Kidney epithelial cell (primary cell): Measurements from ENCODE around the gene KRABD2.

Source experiments
- DNase-seq: peaks from one replicate; pipeline ENCODE4 v3.0.0-alpha.2; 2010; ENCODE audit warnings: low read depth
- H3K27me3 ChIP-seq: 2 replicates; pipeline ENCODE4 v1.6.0; 2011; ENCODE audit warnings: low read length; ENCODE audit not compliant: control insufficient read depth, insufficient read depth
- H3K36me3 ChIP-seq: 2 replicates; pipeline ENCODE4 v1.5.1; 2011; ENCODE audit warnings: low read length; ENCODE audit not compliant: control insufficient read depth, insufficient read depth
- H3K4me3 ChIP-seq: 2 replicates; pipeline ENCODE4 v1.5.1; 2011; ENCODE audit warnings: low read depth, mild to moderate bottlenecking, control low read depth, low read length
- CTCF ChIP-seq: IDR thresholded peaks from 2 replicates; pipeline ENCODE4 v1.5.1; 2011; ENCODE audit warnings: mild to moderate bottlenecking, moderate library complexity, low read length, control low read depth, inconsistent platforms; ENCODE audit not compliant: insufficient read depth, poor library complexity, severe bottlenecking

KRABD2 gene

GRCh38 chr17:8417806-8418205 lies 41.3 kb upstream of the KRABD2 start:
- H3K36me3 ChIP-seq = no peaks in the 10 kb centered on the region
- no peak for DNase-seq
- H3K27me3 ChIP-seq = peaks cover 10% of the 10 kb centered on the region
- H3K4me3 ChIP-seq = no peak overlapping the region
- TF ChIP-seq CTCF = no peak

GRCh38 chr17:8413938-8414337 lies 37.4 kb upstream of the KRABD2 start:
- no peak for TF ChIP-seq CTCF
- no peaks in the 10 kb centered on the region for H3K36me3 ChIP-seq
- no peak for DNase-seq
- H3K27me3 ChIP-seq = peaks cover 8% of the 10 kb centered on the region
- H3K4me3 ChIP-seq = no peak overlapping the region

GRCh38 chr17:8413328-8413727 lies 36.8 kb upstream of the KRABD2 start:
- Histone ChIP-seq H3K27me3 (peaks cover 8% of the 10 kb centered on the region), H3K36me3 (no peaks in the 10 kb centered on the region), H3K4me3 (no peak overlapping the region)
- TF ChIP-seq CTCF = no peak
- DNase-seq = no peak

- no peak for TF ChIP-seq CTCF
- Histone ChIP-seq H3K27me3 (peaks cover 4% of the 10 kb centered on the region), H3K4me3 (no peak overlapping the region), H3K36me3 (no peaks in the 10 kb centered on the region)
- DNase-seq = no peak
Measured at GRCh38 chr17:8412089-8412488, 35.6 kb upstream of the KRABD2 start.

- no peak for DNase-seq
- H3K36me3 ChIP-seq = no peaks in the 10 kb centered on the region
- no peak overlapping the region for H3K4me3 ChIP-seq
- no peak for TF ChIP-seq CTCF
- H3K27me3 ChIP-seq = peaks cover 2% of the 10 kb centered on the region
Measured at GRCh38 chr17:8410883-8411238, 34.4 kb upstream of the KRABD2 start.

- Histone ChIP-seq H3K27me3 (peaks cover 2% of the 10 kb centered on the region), H3K4me3 (no peak overlapping the region), H3K36me3 (no peaks in the 10 kb centered on the region)
- peak; percentile 82 for TF ChIP-seq CTCF
- no peak for DNase-seq
Measured at GRCh38 chr17:8409966-8410882, 33.7 kb upstream of the KRABD2 start.
